ENCODE measurements around the gene CRYGB.

Gene CRYGB

GRCh38 chr2:208136716-208137094, 9.3 kb downstream of the CRYGB start:
- no peaks in the 10 kb centered on the region for H3K36me3 ChIP-seq (replicated peaks; ENCODE audit: low read depth, low read length)
- TF ChIP-seq CTCF (IDR thresholded peaks at IDR 0.05; ENCODE audit: low read depth, low read length) (no peak), EZH2phosphoT487 (IDR thresholded peaks at IDR 0.05; ENCODE audit: low read depth) (no peak)
- H3K4me2 ChIP-seq (ENCODE audit: low read length): no peak overlapping the region

GRCh38 chr2:208135794-208136715, 9.9 kb downstream of the CRYGB start:
- Histone ChIP-seq H3K4me3 (ENCODE audit: low read length) (no peak overlapping the region), H4K20me1 (ENCODE audit: insufficient read depth, low read length) (no peaks in the 10 kb centered on the region), H3K9me3 (ENCODE audit: insufficient read depth, low read length) (no peaks in the 10 kb centered on the region), H3K36me3 (replicated peaks; ENCODE audit: low read depth, low read length) (no peaks in the 10 kb centered on the region), H3K27ac (ENCODE audit: low read length) (no peak overlapping the region), H3K4me1 (ENCODE audit: low read length) (no peaks in the 10 kb centered on the region), H3K27me3 (ENCODE audit: low read depth, low read length) (no peaks in the 10 kb centered on the region), H3K9ac (ENCODE audit: low read length) (no peak overlapping the region), H3K79me2 (ENCODE audit: low read length) (no peaks in the 10 kb centered on the region), H3K4me2 (ENCODE audit: low read length) (no peak overlapping the region), H2AFZ (ENCODE audit: low read depth, low read length) (no peak overlapping the region)
- no peak for TF ChIP-seq CTCF (IDR thresholded peaks at IDR 0.05; ENCODE audit: low read depth, low read length)
- TF ChIP-seq EZH2phosphoT487 (IDR thresholded peaks at IDR 0.05; ENCODE audit: low read depth): no peak

More at GRCh38 chr2:208136716-208137094, 9.3 kb downstream of the CRYGB start:
- H4K20me1 ChIP-seq (ENCODE audit: insufficient read depth, low read length): no peaks in the 10 kb centered on the region
- H3K79me2 ChIP-seq (ENCODE audit: low read length): no peaks in the 10 kb centered on the region
- H3K4me3 ChIP-seq (ENCODE audit: low read length): no peak overlapping the region
- H3K9ac ChIP-seq (ENCODE audit: low read length): no peak overlapping the region
- no peaks in the 10 kb centered on the region for H3K4me1 ChIP-seq (ENCODE audit: low read length)
- H3K9me3 ChIP-seq (ENCODE audit: insufficient read depth, low read length): no peaks in the 10 kb centered on the region
- no peaks in the 10 kb centered on the region for H3K27me3 ChIP-seq (ENCODE audit: low read depth, low read length)
- H2AFZ ChIP-seq (ENCODE audit: low read depth, low read length): no peak overlapping the region
- H3K27ac ChIP-seq (ENCODE audit: low read length): no peak overlapping the region

GRCh38 chr2:208134928-208135586, 10.9 kb downstream of the CRYGB start:
- Histone ChIP-seq H3K27ac (ENCODE audit: low read length) (no peak overlapping the region), H3K79me2 (ENCODE audit: low read length) (no peaks in the 10 kb centered on the region), H4K20me1 (ENCODE audit: insufficient read depth, low read length) (no peaks in the 10 kb centered on the region), H3K4me3 (ENCODE audit: low read length) (no peak overlapping the region), H3K27me3 (ENCODE audit: low read depth, low read length) (no peaks in the 10 kb centered on the region), H3K36me3 (replicated peaks; ENCODE audit: low read depth, low read length) (no peaks in the 10 kb centered on the region), H2AFZ (ENCODE audit: low read depth, low read length) (no peak overlapping the region), H3K9ac (ENCODE audit: low read length) (no peak overlapping the region), H3K4me2 (ENCODE audit: low read length) (no peak overlapping the region), H3K4me1 (ENCODE audit: low read length) (no peaks in the 10 kb centered on the region), H3K9me3 (ENCODE audit: insufficient read depth, low read length) (no peaks in the 10 kb centered on the region)
- TF ChIP-seq EZH2phosphoT487 (IDR thresholded peaks at IDR 0.05; ENCODE audit: low read depth): no peak
- no peak for TF ChIP-seq CTCF (IDR thresholded peaks at IDR 0.05; ENCODE audit: low read depth, low read length)

GRCh38 chr2:208130712-208131110, 15.2 kb downstream of the CRYGB start:
- H3K4me2 ChIP-seq (ENCODE audit: low read length): no peak overlapping the region
- no peak overlapping the region for H3K27ac ChIP-seq (ENCODE audit: low read length)
- no peaks in the 10 kb centered on the region for H3K27me3 ChIP-seq (ENCODE audit: low read depth, low read length)
- H3K36me3 ChIP-seq (replicated peaks; ENCODE audit: low read depth, low read length): no peaks in the 10 kb centered on the region
- TF ChIP-seq EZH2phosphoT487 (IDR thresholded peaks at IDR 0.05; ENCODE audit: low read depth) (no peak), CTCF (IDR thresholded peaks at IDR 0.05; ENCODE audit: low read depth, low read length) (no peak)
- no peaks in the 10 kb centered on the region for H3K79me2 ChIP-seq (ENCODE audit: low read length)
- no peak overlapping the region for H3K9ac ChIP-seq (ENCODE audit: low read length)
- H3K4me1 ChIP-seq (ENCODE audit: low read length): no peaks in the 10 kb centered on the region
- H3K9me3 ChIP-seq (ENCODE audit: insufficient read depth, low read length): no peaks in the 10 kb centered on the region
- H4K20me1 ChIP-seq (ENCODE audit: insufficient read depth, low read length): no peaks in the 10 kb centered on the region
- no peak overlapping the region for H2AFZ ChIP-seq (ENCODE audit: low read depth, low read length)
- no peak overlapping the region for H3K4me3 ChIP-seq (ENCODE audit: low read length)

All from OCI-LY3 (cell line).